Stimulated activated CD8-positive, alpha-beta memory T cell treated with anti-CD3 and anti-CD28 coated beads, Interleukin-4, amount 100 ng/mL, for 48 hours (primary cell): ENCODE measurements around the gene ZNF625.
A peak's percentile ranks its signal among the peaks of the same experiment; 100 is the strongest.

Experiments
- DNase-seq: peaks from one replicate; pipeline ENCODE4 v3.0.0-alpha.2; 2020

The ZNF625 gene

GRCh38 chr19:12156223-12157058 is at the start of gene ZNF625:
Gene ZNF625 (minus strand): TSS chr19:12156734. CDS start chr19:12156558, 176 bp downstream.
- peak; percentile 67 for DNase-seq

- DNase-seq: no peak
These were observed 48.8 kb upstream of the ZNF625 start for GRCh38 chr19:12205296-12205695.

- DNase-seq: peak; percentile 66
These were observed 45.7 kb upstream of the ZNF625 start for GRCh38 chr19:12202250-12202649.

- DNase-seq: no peak
These were observed 43.4 kb upstream of the ZNF625 start for GRCh38 chr19:12199757-12200419.

- DNase-seq: no peak
These were observed 41.6 kb upstream of the ZNF625 start for GRCh38 chr19:12198136-12198535.

GRCh38 chr19:12194827-12195731 is 38.5 kb upstream of the ZNF625 start:
- peak; percentile 82 for DNase-seq

GRCh38 chr19:12187625-12188024 is 31.1 kb upstream of the ZNF625 start:
- DNase-seq: no peak

GRCh38 chr19:12180377-12180776 is 23.8 kb upstream of the ZNF625 start:
- no peak for DNase-seq

GRCh38 chr19:12166626-12167025 is 10.1 kb upstream of the ZNF625 start:
- no peak for DNase-seq

GRCh38 chr19:12163826-12164225 is 7.3 kb upstream of the ZNF625 start:
- DNase-seq: no peak

GRCh38 chr19:12162882-12163806 is 6.6 kb upstream of the ZNF625 start, which contains the start of gene ZNF136:
Gene ZNF136 (plus strand): TSS chr19:12163096. CDS start chr19:12163204, 108 bp downstream.
- DNase-seq: peak; percentile 94

- DNase-seq: no peak
These were observed 6.0 kb upstream of the ZNF625 start for GRCh38 chr19:12162513-12162881.

GRCh38 chr19:12159773-12160414 is 3.4 kb upstream of the ZNF625 start:
- no peak for DNase-seq

- DNase-seq: no peak
These were observed 1.1 kb downstream of the ZNF625 start for GRCh38 chr19:12155324-12155860.

GRCh38 chr19:12145348-12145747 is 11.2 kb downstream of the ZNF625 start:
- DNase-seq: no peak

- DNase-seq: no peak
These were observed 15.2 kb downstream of the ZNF625 start for GRCh38 chr19:12141405-12141736.

- peak; percentile 93 for DNase-seq
These were observed 15.8 kb downstream of the ZNF625 start for GRCh38 chr19:12140545-12141404.

GRCh38 chr19:12139885-12140544 is 16.5 kb downstream of the ZNF625 start, which contains the start of gene ZNF20:
Gene ZNF20 (minus strand): TSS chr19:12140350. CDS start chr19:12140182, 168 bp downstream.
- peak; percentile 95 for DNase-seq

GRCh38 chr19:12139269-12139668 is 17.3 kb downstream of the ZNF625 start:
- no peak for DNase-seq
